HG03103 (cell line): ENCODE data around the gene CHERP.
A peak's percentile ranks its signal among the peaks of the same experiment; 100 is the strongest.

ENCODE experiments used
- ATAC-seq: cut with Tn5 transposase; IDR thresholded peaks from one replicate; pipeline ENCODE4 v1.9.1; 2021; ENCODE audit warnings: low read depth; ENCODE audit not compliant: unreplicated experiment

The CHERP gene, protein sequence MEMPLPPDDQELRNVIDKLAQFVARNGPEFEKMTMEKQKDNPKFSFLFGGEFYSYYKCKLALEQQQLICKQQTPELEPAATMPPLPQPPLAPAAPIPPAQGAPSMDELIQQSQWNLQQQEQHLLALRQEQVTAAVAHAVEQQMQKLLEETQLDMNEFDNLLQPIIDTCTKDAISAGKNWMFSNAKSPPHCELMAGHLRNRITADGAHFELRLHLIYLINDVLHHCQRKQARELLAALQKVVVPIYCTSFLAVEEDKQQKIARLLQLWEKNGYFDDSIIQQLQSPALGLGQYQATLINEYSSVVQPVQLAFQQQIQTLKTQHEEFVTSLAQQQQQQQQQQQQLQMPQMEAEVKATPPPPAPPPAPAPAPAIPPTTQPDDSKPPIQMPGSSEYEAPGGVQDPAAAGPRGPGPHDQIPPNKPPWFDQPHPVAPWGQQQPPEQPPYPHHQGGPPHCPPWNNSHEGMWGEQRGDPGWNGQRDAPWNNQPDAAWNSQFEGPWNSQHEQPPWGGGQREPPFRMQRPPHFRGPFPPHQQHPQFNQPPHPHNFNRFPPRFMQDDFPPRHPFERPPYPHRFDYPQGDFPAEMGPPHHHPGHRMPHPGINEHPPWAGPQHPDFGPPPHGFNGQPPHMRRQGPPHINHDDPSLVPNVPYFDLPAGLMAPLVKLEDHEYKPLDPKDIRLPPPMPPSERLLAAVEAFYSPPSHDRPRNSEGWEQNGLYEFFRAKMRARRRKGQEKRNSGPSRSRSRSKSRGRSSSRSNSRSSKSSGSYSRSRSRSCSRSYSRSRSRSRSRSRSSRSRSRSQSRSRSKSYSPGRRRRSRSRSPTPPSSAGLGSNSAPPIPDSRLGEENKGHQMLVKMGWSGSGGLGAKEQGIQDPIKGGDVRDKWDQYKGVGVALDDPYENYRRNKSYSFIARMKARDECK

DNA sequence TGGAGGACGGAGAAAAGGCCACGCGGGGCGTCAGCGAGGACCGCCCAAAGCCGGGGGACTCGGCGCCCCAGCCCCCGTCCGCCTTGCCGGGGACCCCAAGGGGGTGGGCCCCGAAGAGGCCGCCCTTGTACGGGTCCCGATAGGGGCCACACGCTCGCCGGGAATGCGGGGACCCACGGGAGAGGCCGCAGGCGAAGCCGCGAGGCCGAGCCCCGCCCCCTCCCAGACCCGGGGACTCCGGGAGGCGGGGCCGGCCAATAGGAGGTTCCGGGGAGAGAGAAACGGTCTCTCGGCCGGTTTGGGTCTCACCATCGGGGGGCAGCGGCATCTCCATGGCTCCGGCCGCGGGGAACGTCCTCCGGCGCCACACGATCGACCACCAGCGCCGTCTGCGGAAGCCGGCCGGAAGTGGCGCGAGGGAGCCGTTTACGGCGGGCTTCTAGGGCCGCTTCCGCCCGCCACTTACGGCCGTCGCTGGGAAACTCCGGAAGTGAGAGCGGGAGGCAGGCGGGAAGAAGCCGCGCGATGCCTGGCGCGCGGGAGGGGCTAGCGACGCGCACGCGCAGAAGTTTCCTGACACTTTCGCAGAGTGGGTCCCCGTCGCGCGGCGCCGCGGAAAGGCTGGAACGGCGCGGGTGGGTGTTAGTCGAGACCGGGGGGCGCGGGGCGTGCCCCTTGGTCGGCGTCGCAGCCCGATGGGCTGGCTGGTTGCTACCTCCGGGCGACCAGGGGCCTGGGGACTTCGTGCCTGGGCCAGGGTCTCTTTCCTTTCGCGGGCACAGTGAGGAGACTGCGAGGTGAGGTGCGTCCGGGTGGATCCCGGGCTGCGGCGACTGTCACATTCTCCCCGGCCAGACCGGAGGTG, at the start of gene CHERP:
CHERP (minus strand) TSS at position 393 of the 865 bp plus-strand sequence; CDS start at position 334, 59 bp downstream.
- peak; percentile 64 for ATAC-seq

DNA sequence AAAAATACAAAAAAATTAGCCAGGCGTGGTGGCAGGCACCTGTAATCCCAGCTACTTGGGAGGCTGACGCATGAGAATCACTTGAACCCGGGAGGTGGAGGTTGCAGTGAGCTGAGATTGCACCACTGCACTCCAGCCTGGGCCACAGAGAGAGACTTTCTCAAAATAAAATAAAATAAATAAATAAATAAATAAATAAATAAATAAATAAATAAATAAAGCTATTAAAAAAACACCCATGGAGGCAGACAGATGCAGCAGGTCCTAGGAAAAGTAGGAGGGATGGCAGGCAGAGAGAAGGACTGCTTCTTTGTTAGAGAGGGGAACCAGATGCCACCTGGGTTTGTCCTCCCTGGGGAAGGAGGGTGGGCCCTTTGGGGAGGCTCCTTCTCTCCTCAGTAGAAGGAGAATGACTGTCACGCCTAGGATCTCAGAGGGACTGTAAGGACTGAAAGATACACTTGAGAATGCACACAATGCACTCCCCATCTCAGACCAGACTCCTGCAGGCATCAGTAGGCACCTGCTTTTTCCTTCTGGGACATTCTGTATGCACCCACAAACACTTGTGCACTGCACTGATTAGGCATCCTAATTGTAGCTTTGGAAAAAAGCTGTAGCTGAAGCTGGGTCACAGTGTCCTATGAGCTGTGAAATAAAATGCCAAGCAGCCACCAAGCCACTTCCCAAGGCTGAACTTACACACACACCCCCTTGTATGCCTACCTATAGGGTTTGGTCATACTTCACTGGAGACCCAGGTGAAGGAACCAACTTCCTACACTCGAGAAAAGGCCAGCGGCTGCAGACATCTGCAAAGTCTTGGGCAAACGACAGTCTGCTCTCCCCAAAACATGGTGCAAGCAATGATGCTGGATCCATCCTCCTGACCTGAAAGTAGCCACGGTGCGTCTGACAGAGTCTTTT, 48.9 kb upstream of the CHERP start:
- ATAC-seq = no peak

DNA sequence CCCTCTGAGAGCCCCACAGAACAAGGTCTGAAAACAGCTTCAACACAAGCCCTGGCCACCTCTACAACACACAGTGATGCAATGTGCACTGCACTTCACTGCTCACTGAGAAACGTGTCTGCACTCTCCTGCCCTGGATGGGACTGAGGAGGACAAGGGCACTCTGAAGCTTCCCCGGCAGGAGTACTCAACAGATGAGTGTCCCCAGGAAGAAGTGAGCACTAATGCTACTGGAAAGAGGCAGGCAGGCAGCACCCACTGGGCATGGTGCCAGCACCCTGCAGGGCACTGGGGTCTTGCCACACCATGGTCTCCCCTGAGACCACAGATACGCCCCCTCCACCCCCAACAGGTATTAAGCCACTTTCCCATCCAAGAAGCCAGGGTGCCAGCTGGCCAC, 47.7 kb upstream of the CHERP start:
- ATAC-seq = no peak

DNA sequence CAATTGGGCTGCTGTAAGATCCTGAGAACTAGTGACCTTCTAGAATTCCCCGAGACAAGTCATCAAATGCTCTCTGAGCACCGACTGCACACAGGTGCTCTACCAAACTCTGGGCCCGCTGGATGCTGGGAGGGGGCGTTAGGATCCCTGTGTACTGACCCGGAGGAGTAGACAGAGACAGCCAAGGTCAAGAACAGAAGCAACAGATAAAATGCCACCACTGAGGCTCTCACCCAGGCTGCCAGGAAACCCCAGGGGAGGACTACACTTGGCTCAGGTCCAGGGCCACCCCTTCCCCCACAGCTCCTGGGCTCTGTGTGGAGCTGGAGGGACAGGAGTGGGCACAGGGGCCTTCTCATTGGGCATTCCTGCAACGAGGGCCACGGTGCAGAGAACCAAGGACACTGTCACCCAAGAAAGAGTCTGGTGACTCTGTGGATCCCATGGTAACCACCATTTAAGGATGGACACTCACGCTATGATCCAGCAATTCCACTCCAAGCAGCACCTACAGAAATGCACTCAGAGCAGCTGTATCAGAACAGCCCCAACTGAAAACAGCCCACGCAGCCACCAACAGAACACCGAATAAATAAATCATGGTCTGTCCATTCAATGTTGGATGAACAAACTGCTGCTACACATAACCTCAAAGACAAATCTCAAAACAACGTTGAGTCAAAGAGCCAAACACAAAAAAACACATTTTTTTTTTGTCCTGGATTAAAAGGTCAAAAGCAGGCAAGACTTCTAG, 46.8 kb upstream of the CHERP start:
- ATAC-seq = peak; percentile 4

DNA sequence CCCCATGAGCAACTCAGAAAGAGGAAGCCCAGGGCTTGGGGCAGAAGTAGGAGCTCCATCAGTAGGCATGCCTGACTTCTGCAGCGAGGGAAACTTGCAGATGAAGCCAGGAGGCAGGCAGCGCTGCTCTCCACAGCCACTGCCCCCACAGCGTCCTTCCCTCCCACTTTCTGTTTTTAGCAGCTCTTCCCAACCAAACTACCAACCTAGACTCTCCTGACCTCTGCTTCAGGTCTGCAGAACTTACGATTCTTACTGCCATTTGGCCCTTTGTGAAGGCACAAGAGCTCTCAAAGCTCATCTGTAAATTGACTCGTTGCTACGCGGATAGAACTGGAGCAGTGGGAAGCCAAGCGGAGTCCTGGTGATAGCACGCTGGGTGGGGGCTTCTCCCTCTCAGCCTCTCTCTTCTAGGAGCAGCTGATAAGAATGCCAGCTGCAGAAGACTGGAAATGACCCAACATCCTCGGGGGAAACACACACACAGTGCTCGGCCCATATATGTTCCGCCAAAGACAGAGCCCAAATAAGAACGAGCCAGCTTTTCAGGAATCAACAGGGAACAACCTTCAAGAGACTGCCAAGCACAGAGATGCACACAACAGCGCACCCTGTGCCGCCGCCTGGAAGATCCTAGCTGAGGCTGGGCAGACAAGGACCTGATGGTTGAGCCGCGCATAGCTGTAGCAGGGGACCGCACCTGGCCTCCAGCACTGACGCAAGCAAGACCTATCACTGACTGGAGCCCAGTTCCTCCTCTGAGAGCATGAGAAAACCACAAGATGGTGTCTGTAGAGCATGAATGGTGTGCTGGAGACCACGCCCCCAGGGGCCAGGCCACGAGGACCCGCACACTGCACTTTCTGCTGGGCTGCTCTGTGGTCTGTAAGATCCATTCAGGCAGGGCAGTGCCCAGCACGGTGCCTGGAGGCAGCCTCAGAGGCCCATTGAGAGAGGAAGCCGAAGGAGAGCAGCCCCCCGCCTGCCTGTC, 45.9 kb upstream of the CHERP start:
- peak; percentile 33 for ATAC-seq

DNA sequence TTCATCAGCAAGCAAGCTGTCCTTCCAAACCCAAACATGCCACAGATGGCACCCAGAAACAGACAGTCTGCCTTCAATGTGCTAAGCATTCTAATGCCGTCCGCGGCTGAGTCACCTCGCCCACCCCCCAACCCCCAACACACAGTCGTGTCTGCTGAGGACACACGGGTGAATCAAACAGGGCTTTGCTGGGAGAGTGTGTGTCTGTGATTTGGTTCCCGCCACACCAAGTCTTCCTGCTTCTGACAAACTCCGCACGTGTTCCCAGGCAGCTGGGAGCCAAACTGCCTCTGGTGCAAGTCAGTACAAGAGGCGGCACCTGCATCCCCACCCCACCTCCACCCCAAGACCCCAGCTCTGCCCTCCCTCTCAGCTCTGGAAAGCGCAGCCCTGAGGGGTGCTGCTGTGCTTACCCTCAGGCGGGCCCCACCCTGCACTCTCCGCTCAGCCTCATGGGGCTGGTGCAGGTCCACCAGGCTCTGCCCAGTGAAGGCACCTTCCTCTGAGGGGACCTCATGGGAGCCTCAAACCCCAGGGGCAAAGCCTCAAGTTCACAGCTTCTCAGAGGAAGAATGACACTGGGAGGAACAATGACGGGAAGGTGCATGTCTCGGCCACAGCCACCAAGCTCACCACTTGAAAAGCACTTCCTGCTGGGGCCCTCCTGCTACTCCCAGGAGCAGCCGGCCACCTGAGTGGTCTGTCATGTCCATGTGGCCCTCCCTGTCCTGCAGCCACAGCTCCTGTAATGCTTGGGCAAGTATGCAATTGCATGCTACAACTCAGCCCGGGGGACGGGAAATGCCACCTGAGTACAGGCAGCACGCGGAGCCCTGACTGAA, 45.0 kb upstream of the CHERP start:
- ATAC-seq = no peak

DNA sequence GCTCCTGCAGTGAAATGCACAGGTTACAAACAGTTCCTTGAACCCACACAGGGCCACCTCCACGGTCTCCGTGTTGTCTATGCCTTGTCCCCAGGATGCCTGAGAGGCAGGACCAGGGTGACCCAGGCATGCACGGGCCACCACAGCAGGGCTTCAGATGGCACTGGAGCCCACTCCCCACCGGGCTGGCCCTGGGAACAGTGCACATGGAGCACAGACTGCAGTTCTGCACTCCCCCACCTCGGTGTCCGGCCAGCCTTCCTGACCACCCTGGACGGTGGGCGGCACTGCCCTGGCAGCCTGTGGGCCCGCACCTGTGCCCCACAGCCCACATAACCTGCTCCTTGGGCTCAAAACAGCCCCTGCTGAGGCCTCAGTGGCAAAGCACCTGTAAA, 44.2 kb upstream of the CHERP start:
- no peak for ATAC-seq

DNA sequence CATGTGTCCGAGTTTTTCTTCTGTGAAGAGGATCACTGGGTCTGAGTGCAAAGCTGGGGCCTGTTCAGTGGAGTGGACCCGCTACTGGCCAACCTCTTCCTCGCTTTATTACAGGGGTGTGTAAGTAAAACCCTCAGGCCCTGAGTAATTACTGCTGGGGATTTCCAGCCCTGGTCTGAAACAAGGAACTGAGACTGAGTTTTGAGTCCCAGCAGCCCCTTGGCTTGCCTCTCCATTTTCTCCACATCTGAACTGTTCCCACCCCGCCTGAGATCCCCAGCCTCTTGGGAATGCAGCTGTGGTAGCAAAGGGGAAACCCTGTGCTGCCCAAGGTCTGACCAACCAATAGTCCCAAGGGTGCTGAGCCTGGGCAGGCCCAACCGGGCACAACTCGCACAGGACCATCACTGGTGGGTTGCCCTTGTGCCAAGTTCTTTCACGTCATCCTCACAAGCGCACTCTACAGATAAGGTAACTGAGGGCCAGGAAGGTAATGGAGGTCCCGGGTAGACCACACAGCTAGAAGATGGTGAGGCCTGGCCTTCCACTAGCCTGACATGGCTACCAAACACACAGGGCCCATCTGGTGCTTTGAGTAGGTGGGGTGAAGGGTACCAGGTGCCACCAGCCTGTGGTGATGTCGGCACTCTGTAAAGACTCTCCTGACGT, 43.7 kb upstream of the CHERP start:
- ATAC-seq = no peak

DNA sequence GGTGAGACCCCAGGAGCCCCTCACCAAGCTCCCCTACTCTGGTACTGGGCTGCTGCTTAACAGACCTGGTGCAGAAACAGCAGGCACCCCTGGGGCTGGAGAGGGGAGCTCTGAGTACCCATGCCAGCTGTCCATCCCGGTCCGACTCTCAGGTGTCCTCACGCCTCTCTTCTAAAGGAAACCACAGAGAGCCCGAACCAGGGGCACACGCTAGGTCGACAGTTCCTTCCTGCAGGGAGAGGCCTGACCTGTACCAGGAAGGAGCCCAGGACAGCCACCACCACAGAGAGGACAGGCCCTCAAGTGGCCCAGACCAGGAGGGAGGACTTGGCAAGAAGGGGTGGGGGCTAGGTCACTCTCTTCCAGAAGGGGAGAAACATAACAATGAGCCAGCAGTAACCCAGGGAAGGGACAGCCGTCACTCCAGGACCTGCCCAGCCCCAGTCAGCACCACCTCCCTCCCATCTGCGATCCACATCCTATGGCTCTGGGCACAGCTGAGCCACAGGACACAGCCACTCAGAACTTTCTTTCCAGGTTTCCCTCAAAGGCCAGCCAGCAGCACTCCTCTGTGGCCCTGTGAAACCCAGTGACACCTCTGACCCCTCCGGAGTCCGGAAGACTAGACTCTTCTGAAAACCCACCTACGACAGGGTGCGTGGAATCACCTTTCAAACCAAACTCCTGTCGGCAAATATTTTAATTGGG, 43.0 kb upstream of the CHERP start:
- ATAC-seq = no peak

DNA sequence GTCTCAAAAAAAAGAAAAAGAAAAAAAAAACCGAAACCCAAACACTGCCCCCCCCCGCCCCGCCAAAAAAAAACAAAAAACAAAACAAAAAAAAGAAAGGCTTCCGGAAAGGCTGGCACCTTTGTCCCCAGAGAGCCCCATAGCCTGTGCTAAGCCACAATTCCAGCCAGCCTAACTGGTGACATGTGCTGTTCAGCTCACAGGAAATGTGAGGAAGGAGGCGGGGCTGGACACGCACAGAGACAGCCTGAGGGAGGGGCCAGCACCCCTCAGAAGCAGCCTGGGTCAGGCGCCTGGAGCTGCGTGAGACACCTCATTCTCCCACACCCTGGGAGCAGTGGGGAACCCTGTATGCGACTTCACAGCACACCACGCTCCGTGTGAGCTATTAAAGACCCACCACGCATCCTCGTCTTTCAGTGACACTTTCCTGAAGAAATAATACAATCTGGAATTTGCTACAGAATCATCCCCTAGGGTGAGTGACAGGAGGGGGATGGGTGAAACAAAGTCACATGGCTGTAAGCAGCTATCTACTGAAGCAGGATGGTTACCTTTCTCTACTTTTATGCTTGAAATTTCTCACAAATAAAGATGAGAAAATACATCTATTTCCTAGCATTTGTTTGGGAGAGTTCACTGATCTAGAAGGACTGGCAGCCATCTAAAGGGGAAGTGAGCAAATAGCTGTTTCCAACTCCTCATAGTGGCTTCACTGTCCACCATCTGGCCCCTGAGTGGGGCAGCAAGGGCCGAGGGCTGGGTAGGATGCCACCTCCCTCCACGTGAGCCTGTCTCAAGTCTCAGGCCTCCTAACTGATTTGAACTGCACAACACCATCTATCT, 42.2 kb upstream of the CHERP start:
- ATAC-seq = no peak

DNA sequence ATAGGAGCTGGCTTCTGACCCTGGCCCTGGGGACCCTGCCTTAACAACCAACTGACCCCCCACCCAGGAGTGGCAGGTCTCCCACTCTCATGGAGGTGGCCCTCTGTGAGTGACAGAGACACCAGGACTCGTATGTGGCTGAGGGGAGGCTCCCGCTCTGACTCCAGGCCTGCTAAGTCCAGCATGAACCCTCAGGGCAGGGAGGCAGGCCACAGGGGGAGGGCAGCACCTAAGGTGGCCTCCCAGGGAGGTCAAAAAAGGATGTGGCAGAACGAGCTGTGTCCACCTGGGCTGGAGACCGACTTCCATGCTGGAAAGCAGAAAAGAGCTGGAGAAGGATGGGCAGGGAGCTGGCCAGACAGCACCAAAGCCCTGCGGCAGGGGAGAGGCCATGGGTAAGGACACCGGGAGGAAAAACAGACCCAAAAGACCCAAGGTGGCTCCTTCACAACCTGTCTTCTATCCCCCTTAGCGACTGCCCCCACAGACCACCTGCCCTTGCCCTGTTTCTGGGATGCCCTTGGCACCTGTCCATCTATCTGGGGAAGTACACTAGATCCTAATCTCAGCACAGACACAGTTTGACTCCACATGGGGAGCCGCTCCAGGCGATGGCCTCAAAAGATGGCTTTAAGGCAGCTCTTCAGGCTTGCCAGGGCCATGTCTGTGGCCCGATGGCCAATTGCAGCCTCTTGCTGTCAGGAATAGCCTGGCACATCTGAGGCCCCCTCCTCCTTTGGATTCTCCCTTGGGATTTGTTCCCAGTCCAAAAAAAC, 40.4 kb upstream of the CHERP start:
- ATAC-seq = no peak

DNA sequence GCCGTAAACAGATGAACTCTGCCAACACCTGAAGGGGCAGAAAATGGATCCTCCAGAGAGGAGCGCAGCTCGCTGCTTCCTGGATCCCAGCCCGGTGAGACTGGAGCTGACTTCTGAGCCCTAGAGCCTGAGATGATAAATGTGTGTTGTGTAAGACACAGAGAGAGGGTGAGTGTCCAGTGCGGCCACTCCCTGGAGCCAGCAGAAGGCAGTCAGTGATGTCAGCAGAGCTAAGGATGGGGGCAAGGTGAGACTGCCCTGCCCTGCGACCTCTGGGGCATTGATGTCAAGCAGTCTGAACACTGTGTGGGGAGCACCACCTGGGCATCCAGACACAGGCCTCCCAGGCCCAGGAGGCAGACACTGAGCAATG, 39.7 kb upstream of the CHERP start:
- ATAC-seq = no peak

DNA sequence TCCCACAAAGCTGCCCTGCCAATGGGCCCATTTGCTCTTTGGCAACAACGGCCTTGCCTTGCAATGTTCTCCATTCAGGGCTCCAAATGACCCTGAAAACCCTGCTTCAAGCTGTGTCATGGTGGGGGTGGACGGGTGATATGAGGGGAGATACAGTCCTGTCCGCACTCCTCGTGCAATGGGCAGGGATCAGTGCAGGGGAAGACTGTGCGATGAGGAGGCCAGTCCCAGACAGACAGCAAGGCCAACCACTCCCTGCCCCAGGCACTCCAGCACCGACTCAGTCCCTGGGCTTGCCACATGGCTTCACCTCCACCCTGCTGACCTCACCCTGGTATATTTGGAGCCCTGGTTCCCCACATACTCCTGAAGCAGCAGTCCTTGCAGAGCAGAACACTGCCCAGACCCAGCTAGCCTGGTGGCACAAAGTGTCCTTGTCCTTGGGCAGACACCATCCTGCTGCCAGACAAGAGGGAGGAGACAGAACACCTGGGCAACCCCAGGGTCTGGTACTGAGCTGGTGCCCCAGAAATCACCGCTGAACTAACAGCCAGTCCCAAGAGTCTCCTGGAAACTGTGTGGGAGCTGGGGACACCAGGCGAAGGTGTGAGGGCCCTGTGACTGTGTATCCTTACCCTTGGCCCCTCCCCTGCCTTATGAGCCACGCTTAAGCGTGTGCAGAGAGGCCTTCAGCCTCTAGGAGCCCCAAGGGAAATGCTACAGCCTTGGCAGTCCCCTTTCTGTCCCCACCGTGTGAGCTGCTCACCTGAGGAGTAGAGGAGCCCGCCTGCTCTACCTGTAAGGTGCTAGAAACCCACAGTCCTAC, 39.1 kb upstream of the CHERP start:
- no peak for ATAC-seq
